OCI-LY7 (cell line): Measurements from ENCODE around the gene NEIL3. TPM values are rescaled to one million over a fixed set of nuclear protein-coding genes. Genes with fewer than 3 reads are reported as not detected.

Experiments
- BruUV-seq: library from RNA; stranded (reverse); fragments of 400-500 nt; replicated peaks from 2 replicates; lab custom pipeline; 2021; lab: Mats Ljungman, UMichigan
- CTCF ChIA-PET: fragments of 300-600 bp; sonication (Branson Sonifier 250); formaldehyde crosslinking; loops from one replicate; lab custom pipeline; 2022; ENCODE audit warnings: antibody characterized with exemption; ENCODE audit not compliant: unreplicated experiment; lab: Charles Lee
- POLR2A ChIA-PET: fragments of 300-600 bp; sonication (Branson Sonifier 250); formaldehyde crosslinking; loops from one replicate; lab custom pipeline; 2022; ENCODE audit warnings: antibody characterized with exemption; lab: Charles Lee
- DNase-seq: peaks from one replicate; pipeline ENCODE4 v3.0.0-alpha.2; 2015; ENCODE audit warnings: low spot score
- H2AFZ ChIP-seq: fragments of 200-600 bp; sonication (generic), shearing (Covaris generic); 2 replicates; pipeline ENCODE4 v1.6.1; 2014; ENCODE audit warnings: mild to moderate bottlenecking, antibody characterized with exemption, low read length, moderate library complexity
- H3K27ac ChIP-seq: fragments of 200-600 bp; sonication (generic); 2 replicates; pipeline ENCODE4 v1.5.1; 2014; ENCODE audit warnings: mixed run types, low read depth, mild to moderate bottlenecking, moderate library complexity, low read length, inconsistent platforms; ENCODE audit not compliant: poor library complexity, severe bottlenecking
- H3K36me3 ChIP-seq: fragments of 200-600 bp; sonication (generic); 2 replicates; pipeline ENCODE4 v1.6.1; 2014; ENCODE audit warnings: mild to moderate bottlenecking, antibody characterized with exemption, low read length, moderate library complexity, mixed read lengths; ENCODE audit not compliant: insufficient read depth
- H3K4me1 ChIP-seq: fragments of 200-600 bp; sonication (generic); 2 replicates; pipeline ENCODE4 v1.5.1; 2014; ENCODE audit warnings: mild to moderate bottlenecking, low read length; ENCODE audit not compliant: insufficient read depth, poor library complexity, severe bottlenecking
- H3K4me2 ChIP-seq: fragments of 200-600 bp; sonication (generic); 2 replicates; pipeline ENCODE4 v1.6.1; 2014; ENCODE audit warnings: mild to moderate bottlenecking, low read length
- H3K4me3 ChIP-seq: fragments of 200-600 bp; sonication (generic); 2 replicates; pipeline ENCODE4 v1.5.1; 2014; ENCODE audit warnings: mild to moderate bottlenecking, low read depth, low read length; ENCODE audit not compliant: poor library complexity, severe bottlenecking
- H3K79me2 ChIP-seq: fragments of 200-600 bp; sonication (generic); 2 replicates; pipeline ENCODE4 v1.6.1; 2016; ENCODE audit warnings: low read depth, mild to moderate bottlenecking, low read length, moderate library complexity, mixed read lengths; ENCODE audit not compliant: insufficient read depth
- H3K9me2 ChIP-seq: fragments of 200-600 bp; sonication (generic); 2 replicates; pipeline ENCODE4 v1.6.1; 2016; ENCODE audit warnings: mild to moderate bottlenecking, low read length, mixed read lengths; ENCODE audit not compliant: insufficient read depth
- H3K9me3 ChIP-seq: fragments of 200-600 bp; sonication (generic); 2 replicates; pipeline ENCODE4 v1.6.1; 2014; ENCODE audit warnings: mild to moderate bottlenecking, mixed run types, low read length, mixed read lengths
- H4K20me1 ChIP-seq: fragments of 200-600 bp; sonication (generic); 2 replicates; pipeline ENCODE4 v1.6.1; 2014; ENCODE audit warnings: mild to moderate bottlenecking, antibody characterized with exemption, low read length, moderate library complexity, mixed read lengths; ENCODE audit not compliant: insufficient read depth
- CTCF ChIP-seq: fragments of 200-600 bp; sonication (generic); conservative IDR thresholded peaks from 2 replicates; pipeline ENCODE4 v1.5.1; 2014; ENCODE audit warnings: mild to moderate bottlenecking, antibody characterized with exemption, low read length, moderate library complexity, mixed read lengths
- EZH2phosphoT487 ChIP-seq: fragments of 200-600 bp; sonication (generic); IDR thresholded peaks from 2 replicates; pipeline ENCODE4 v1.6.1; 2018; ENCODE audit warnings: low read depth, borderline replicate concordance, mild to moderate bottlenecking, mixed run types, antibody characterized with exemption, low read length, moderate library complexity, mixed read lengths
- intact Hi-C: fragments of 100-400 bp; cut with micrococcal nuclease; formaldehyde crosslinking; loops from one replicate; pipeline ENCODE4 v1.10.0; 2022; ENCODE audit not compliant: unreplicated experiment
- total RNA-seq, 2 experiments: library from RNA; depleted of rRNA in 1 of 2; stranded (reverse); fragments of >200 nt in 1 of 2; shearing (Covaris generic) in 1 of 2; gene quantifications; 2 replicates each; pipeline ENCODE4 v1.2.3, GENCODE V29; 2014 to 2022

The NEIL3 gene
- total RNA-seq, 2 experiments from 2014 or later: 19.1 to 22.9 TPM

GRCh38 chr4:177339477-177340374 is 30.1 kb downstream of the NEIL3 start:
- no peak overlapping the region for H3K4me2 ChIP-seq
- peaks cover 83% of the 10 kb centered on the region for H3K36me3 ChIP-seq
- no peaks in the 10 kb centered on the region for H3K9me2 ChIP-seq
- H3K79me2 ChIP-seq: peaks cover 3% of the 10 kb centered on the region; the same call in 1 of the 2 replicates
- no TSS peak for BruUV-seq
- intact Hi-C loops: loop anchor here (1.0 to 10.0 kb wide), 2 partner anchors 89 to 285 kb away; no protein-coding TSS in a partner anchor
- no peak for TF ChIP-seq EZH2phosphoT487
- peak; percentile 83 for TF ChIP-seq CTCF
- no peaks in the 10 kb centered on the region for H3K9me3 ChIP-seq
- CTCF ChIA-PET: no interaction called here
- H3K27ac ChIP-seq: no peak overlapping the region
- no peak overlapping the region for H3K4me3 ChIP-seq
- peak; percentile 39 for DNase-seq
- H3K4me1 ChIP-seq: no peaks in the 10 kb centered on the region
- H4K20me1 ChIP-seq: no peaks in the 10 kb centered on the region
- POLR2A ChIA-PET: interaction anchor here (0.6 to 1.7 kb wide), 3 partner anchors 27 to 1216 kb away, joined by 3 to 9 read pairs (median 4); partner anchors contain the start of gene AGA
- no peak overlapping the region for H2AFZ ChIP-seq

- Histone ChIP-seq H2AFZ (no peak overlapping the region), H3K4me3 (no peak overlapping the region), H4K20me1 (no peaks in the 10 kb centered on the region), H3K4me2 (no peak overlapping the region), H3K36me3 (peaks cover 78% of the 10 kb centered on the region), H3K4me1 (no peaks in the 10 kb centered on the region), H3K27ac (no peak overlapping the region), H3K79me2 (no peaks in the 10 kb centered on the region), H3K9me3 (no peaks in the 10 kb centered on the region), H3K9me2 (no peaks in the 10 kb centered on the region)
- POLR2A ChIA-PET: interaction anchor here (0.6 to 0.9 kb wide), 2 partner anchors 40 to 45 kb away, joined by 3 to 4 read pairs; no protein-coding TSS in a partner anchor
- no TSS peak for BruUV-seq
- intact Hi-C loops: no loop called here
- TF ChIP-seq EZH2phosphoT487: no peak
- no peak for TF ChIP-seq CTCF
- no peak for DNase-seq
- CTCF ChIA-PET: no interaction called here
Measured at GRCh38 chr4:177348348-177348747, 38.7 kb downstream of the NEIL3 start.
